A673 (cell line): ENCODE data around the gene SMAGP.

Experiments
- CTCF ChIP-seq: fragments of 300-800, 200-600 bp; sonication (generic); conservative IDR thresholded peaks from 2 replicates; pipeline ENCODE4 v1.5.1; 2017; ENCODE audit warnings: low read depth, mild to moderate bottlenecking, antibody characterized with exemption, low read length, moderate library complexity, mixed read lengths
- EZH2 ChIP-seq: fragments of 200-600 bp; sonication (generic); IDR thresholded peaks from 2 replicates; pipeline ENCODE4 v1.6.1; 2017; ENCODE audit warnings: borderline replicate concordance, low read depth, mild to moderate bottlenecking, mixed read lengths, antibody characterized with exemption, low read length; ENCODE audit not compliant: poor library complexity, severe bottlenecking

DNA sequence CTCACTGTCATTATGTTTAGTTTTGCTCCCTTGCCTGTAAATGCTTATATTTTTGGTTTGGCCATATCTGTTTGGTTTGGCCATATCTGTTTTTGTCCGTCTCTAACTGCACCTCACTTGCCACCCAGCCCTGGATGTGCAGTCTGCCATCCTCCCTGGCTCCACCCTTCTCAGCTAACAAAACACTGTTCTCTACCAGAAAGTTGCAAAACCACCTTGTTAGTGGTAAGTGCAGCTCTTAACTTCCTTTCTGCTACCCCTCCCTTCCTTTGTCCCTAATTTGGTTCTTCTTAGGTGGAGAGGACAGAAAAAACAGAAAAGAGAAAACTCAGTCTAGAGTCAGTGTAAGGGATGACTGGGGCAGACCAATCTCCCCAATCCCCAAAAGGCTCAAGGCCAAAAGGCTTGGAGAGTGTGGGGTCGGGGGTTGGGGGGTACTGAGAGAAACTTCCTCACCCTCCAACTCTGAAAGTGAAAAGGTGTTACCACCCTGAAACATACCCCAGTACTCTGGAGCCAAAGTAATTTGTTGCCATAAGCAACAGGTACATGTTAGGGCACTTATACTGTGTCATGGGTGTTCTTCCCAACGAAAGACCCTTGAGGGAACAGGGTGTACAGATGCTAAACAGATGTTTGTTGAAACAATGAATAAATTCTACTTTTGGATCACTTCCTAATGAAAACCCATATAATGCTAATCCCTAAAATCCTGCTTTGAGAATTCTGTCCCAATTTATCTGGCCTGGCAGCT is 48.8 kb upstream of the SMAGP start:
- TF ChIP-seq CTCF = no peak
- no peak for TF ChIP-seq EZH2
